Loucy (cell line): ENCODE data around the gene OR5A2.

ENCODE experiments used
- H2AFZ ChIP-seq: fragments of 200-600 bp; sonication (generic); 2 replicates; pipeline ENCODE4 v1.6.0; 2016; ENCODE audit warnings: antibody characterized with exemption, mild to moderate bottlenecking, low read length, moderate library complexity
- H3F3A ChIP-seq: fragments of 200-600 bp; 2 replicates; pipeline ENCODE4 v1.6.0; 2016; ENCODE audit warnings: antibody characterized with exemption, low read depth, mild to moderate bottlenecking
- H3K27me3 ChIP-seq: fragments of 200-600 bp; sonication (generic); 2 replicates; pipeline ENCODE4 v1.6.1; 2014; ENCODE audit warnings: low read length, mild to moderate bottlenecking; ENCODE audit not compliant: insufficient read depth, poor library complexity, severe bottlenecking
- H3K36me3 ChIP-seq: fragments of 200-600 bp; sonication (generic); 2 replicates; pipeline ENCODE4 v1.6.1; 2016; ENCODE audit warnings: low read length; ENCODE audit not compliant: insufficient read depth
- H3K4me1 ChIP-seq: fragments of 200-600 bp; sonication (generic); 2 replicates; pipeline ENCODE4 v1.5.1; 2014; ENCODE audit warnings: low read length, mild to moderate bottlenecking; ENCODE audit not compliant: insufficient read depth, poor library complexity, severe bottlenecking
- H3K4me2 ChIP-seq: fragments of 200-600 bp; sonication (generic); 2 replicates; pipeline ENCODE4 v1.6.0; 2014; ENCODE audit warnings: antibody characterized with exemption, low read length, low read depth, mild to moderate bottlenecking; ENCODE audit not compliant: poor library complexity, severe bottlenecking
- H3K4me3 ChIP-seq: fragments of 200-600 bp; sonication (generic); 2 replicates; pipeline ENCODE4 v1.5.1; 2014; ENCODE audit warnings: low read length, mild to moderate bottlenecking, mixed read lengths; ENCODE audit not compliant: poor library complexity, severe bottlenecking
- H3K79me2 ChIP-seq: fragments of 200-600 bp; sonication (generic); 2 replicates; pipeline ENCODE4 v1.6.1; 2014; ENCODE audit warnings: low read length; ENCODE audit not compliant: insufficient read depth
- H3K9ac ChIP-seq: fragments of 200-600 bp; sonication (generic); 2 replicates; pipeline ENCODE4 v1.6.0; 2014; ENCODE audit warnings: mild to moderate bottlenecking, low read depth, low read length, moderate library complexity; ENCODE audit not compliant: poor library complexity, severe bottlenecking
- H3K9me2 ChIP-seq: fragments of 200-600 bp; sonication (generic); replicated peaks from 2 replicates; pipeline ENCODE4 v1.6.1; 2016; ENCODE audit warnings: low read depth, low read length, mixed read lengths
- H3K9me3 ChIP-seq: fragments of 200-600 bp; sonication (generic); 2 replicates; pipeline ENCODE4 v1.6.1; 2014; ENCODE audit warnings: mild to moderate bottlenecking, antibody characterized with exemption, low read length, low read depth; ENCODE audit not compliant: insufficient read depth
- H4K20me1 ChIP-seq: fragments of 200-600 bp; sonication (generic); 2 replicates; pipeline ENCODE4 v1.6.0; 2014; ENCODE audit warnings: antibody characterized with exemption, low read length, mild to moderate bottlenecking; ENCODE audit not compliant: insufficient read depth, poor library complexity, severe bottlenecking
- CTCF ChIP-seq: fragments of 200-600 bp; sonication (generic); conservative IDR thresholded peaks from 2 replicates; pipeline ENCODE4 v1.5.1; 2014; ENCODE audit warnings: mild to moderate bottlenecking, antibody characterized with exemption, low read length
- EZH2phosphoT487 ChIP-seq: fragments of 200-600 bp; IDR thresholded peaks from 2 replicates; pipeline ENCODE4 v1.6.1; 2018; ENCODE audit warnings: antibody characterized with exemption, mild to moderate bottlenecking, moderate library complexity, borderline replicate concordance

Gene OR5A2

GRCh38 chr11:59463190-59463641 is 37.0 kb upstream of the OR5A2 start:
- Histone ChIP-seq H3K36me3 (no peaks in the 10 kb centered on the region), H3F3A (no peaks in the 10 kb centered on the region), H2AFZ (no peak overlapping the region), H3K4me1 (no peaks in the 10 kb centered on the region), H3K27me3 (no peaks in the 10 kb centered on the region), H3K9ac (no peak overlapping the region), H3K9me3 (no peaks in the 10 kb centered on the region), H3K9me2 (no peaks in the 10 kb centered on the region), H3K4me3 (no peak overlapping the region), H3K79me2 (no peaks in the 10 kb centered on the region), H3K4me2 (no peak overlapping the region), H4K20me1 (no peaks in the 10 kb centered on the region)
- TF ChIP-seq EZH2phosphoT487 = no peak
- no peak for TF ChIP-seq CTCF

GRCh38 chr11:59459916-59460315 is 33.7 kb upstream of the OR5A2 start:
- no peaks in the 10 kb centered on the region for H4K20me1 ChIP-seq
- no peaks in the 10 kb centered on the region for H3K36me3 ChIP-seq
- no peak overlapping the region for H3K9ac ChIP-seq
- no peaks in the 10 kb centered on the region for H3K4me1 ChIP-seq
- no peaks in the 10 kb centered on the region for H3K79me2 ChIP-seq
- TF ChIP-seq CTCF (no peak), EZH2phosphoT487 (no peak)
- H3K9me3 ChIP-seq = no peaks in the 10 kb centered on the region
- H3K4me3 ChIP-seq = no peak overlapping the region
- H3K9me2 ChIP-seq = no peaks in the 10 kb centered on the region
- H2AFZ ChIP-seq = no peak overlapping the region
- H3F3A ChIP-seq = no peaks in the 10 kb centered on the region
- no peaks in the 10 kb centered on the region for H3K27me3 ChIP-seq
- no peak overlapping the region for H3K4me2 ChIP-seq

- Histone ChIP-seq H3K9ac (no peak within 1 kb of the TSS), H3K36me3 (no peaks in the 10 kb centered on the region), H3K9me3 (no peaks in the 10 kb centered on the region), H3K79me2 (no peaks in the 10 kb centered on the region), H3K4me2 (no peak within 1 kb of the TSS), H2AFZ (no peak within 1 kb of the TSS), H4K20me1 (no peaks in the 10 kb centered on the region), H3K27me3 (no peaks in the 10 kb centered on the region), H3K9me2 (no peaks in the 10 kb centered on the region), H3K4me1 (no peaks in the 10 kb centered on the region), H3F3A (no peaks in the 10 kb centered on the region), H3K4me3 (no peak within 1 kb of the TSS)
- TF ChIP-seq CTCF (no peak), EZH2phosphoT487 (no peak)
These were observed 30.4 kb upstream of the OR5A2 start, which contains the start of gene OR4D6 for GRCh38 chr11:59456661-59457060. Gene OR4D6, plus strand, starts transcription at chr11:59456961. Its CDS starts 0 bp downstream, at chr11:59456961.
